WTC11 (cell line): ENCODE results near the gene ABCC3. TPM values are rescaled to one million over a fixed set of nuclear protein-coding genes. Genes with fewer than 3 reads are reported as not detected.

Experiments used
- ATAC-seq: fragments of 200-7000 bp; cut with Tn5 transposase; 2 replicates; pipeline ENCODE4 v1.10.0; 2021; ENCODE audit warnings: mild to moderate bottlenecking, moderate library complexity
- CTCF ChIA-PET: fragments of 300-600 bp; sonication (Branson Sonifier 250); formaldehyde crosslinking; loops from one replicate; lab custom pipeline; 2021; ENCODE audit warnings: antibody characterized with exemption; lab: Charles Lee
- POLR2A ChIA-PET: fragments of 350-600 bp; sonication (Branson Sonifier 250); formaldehyde crosslinking; loops from one replicate; lab custom pipeline; 2021; ENCODE audit warnings: antibody characterized with exemption; lab: Charles Lee
- DNase-seq: peaks from one replicate; pipeline ENCODE4 v3.0.0; 2021; ENCODE audit warnings: low spot score
- H3K27ac Mint-ChIP-seq: 2 replicates; pipeline ENCODE4 v1.8.0; 2021; ENCODE audit warnings: mixed read lengths
- H3K27me3 Mint-ChIP-seq: 2 replicates; pipeline ENCODE4 v1.8.0; 2021; ENCODE audit warnings: low read depth, mild to moderate bottlenecking, moderate library complexity, mixed read lengths
- H3K36me3 Mint-ChIP-seq: 2 replicates; pipeline ENCODE4 v1.8.0; 2021; ENCODE audit warnings: mixed read lengths
- H3K4me1 Mint-ChIP-seq: 2 replicates; pipeline ENCODE4 v1.8.0; 2022; ENCODE audit warnings: mixed read lengths
- H3K4me3 Mint-ChIP-seq: 2 replicates; pipeline ENCODE4 v1.8.0; 2021; ENCODE audit warnings: mild to moderate bottlenecking, moderate library complexity, mixed read lengths
- H3K9me3 Mint-ChIP-seq: 2 replicates; pipeline ENCODE4 v1.8.0; 2021; ENCODE audit warnings: mixed read lengths
- ATF1 ChIP-seq: sonication (generic); formaldehyde crosslinking; IDR thresholded peaks from 2 replicates; pipeline ENCODE4 v1.8.1; 2023; ENCODE audit warnings: mild to moderate bottlenecking, moderate library complexity, missing genetic modification reagents
- CREB1 ChIP-seq: sonication (generic); formaldehyde crosslinking; IDR thresholded peaks from 2 replicates; pipeline ENCODE4 v1.8.0; 2023; ENCODE audit warnings: mild to moderate bottlenecking, missing genetic modification reagents
- HMGA2 ChIP-seq: fragments of 250-450 bp; sonication (Bioruptor Pico); IDR thresholded peaks from 2 replicates; pipeline ENCODE4 v1.4.0; 2021; ENCODE audit warnings: mild to moderate bottlenecking, moderate library complexity
- IRF2 ChIP-seq: sonication (generic); formaldehyde crosslinking; IDR thresholded peaks from 2 replicates; pipeline ENCODE4 v1.8.0; 2022; ENCODE audit warnings: low read depth, missing genetic modification reagents, borderline replicate concordance
- MXD4 ChIP-seq: fragments of 250-450 bp; sonication (Bioruptor Pico); IDR thresholded peaks from 2 replicates; pipeline ENCODE4 v1.8.0; 2021; ENCODE audit warnings: mild to moderate bottlenecking, moderate library complexity, borderline replicate concordance
- MYBL2 ChIP-seq: sonication (generic); formaldehyde crosslinking; IDR thresholded peaks from 2 replicates; pipeline ENCODE4 v1.8.1; 2023; ENCODE audit warnings: mild to moderate bottlenecking, moderate library complexity, missing genetic modification reagents
- NFE2L1 ChIP-seq: sonication (generic); formaldehyde crosslinking; IDR thresholded peaks from 2 replicates; pipeline ENCODE4 v1.8.1; 2023; ENCODE audit warnings: missing genetic modification reagents
- RELA ChIP-seq: sonication (generic); formaldehyde crosslinking; IDR thresholded peaks from 2 replicates; pipeline ENCODE4 v1.8.1; 2022; ENCODE audit warnings: missing genetic modification reagents, mild to moderate bottlenecking, borderline replicate concordance
- TEAD4 ChIP-seq: sonication (generic); formaldehyde crosslinking; IDR thresholded peaks from 2 replicates; pipeline ENCODE4 v1.8.0; 2022; ENCODE audit warnings: mild to moderate bottlenecking, missing genetic modification reagents
- TP53 ChIP-seq: sonication (generic); formaldehyde crosslinking; IDR thresholded peaks from 2 replicates; pipeline ENCODE4 v1.8.1; 2023; ENCODE audit warnings: mild to moderate bottlenecking, missing genetic modification reagents
- ZBTB21 ChIP-seq: sonication (generic); formaldehyde crosslinking; IDR thresholded peaks from 2 replicates; pipeline ENCODE4 v1.8.1; 2023; ENCODE audit warnings: mild to moderate bottlenecking, missing genetic modification reagents, borderline replicate concordance
- total RNA-seq: library from RNA; stranded (reverse); gene quantifications from 3 replicates; pipeline ENCODE4 v1.2.3, GENCODE V29; 2021
- TF ChIP-seq, protein P1 (sequence below): sonication (generic); formaldehyde crosslinking; IDR thresholded peaks from 2 replicates; pipeline ENCODE4 v1.8.0; 2022; ENCODE audit warnings: mild to moderate bottlenecking, missing genetic modification reagents
- TF ChIP-seq, protein P2 (sequence below): sonication (generic); formaldehyde crosslinking; IDR thresholded peaks from 2 replicates; pipeline ENCODE4 v1.8.1; 2023; ENCODE audit warnings: mild to moderate bottlenecking, missing genetic modification reagents
- TF ChIP-seq, protein P3 (sequence below): sonication (generic); formaldehyde crosslinking; IDR thresholded peaks from 2 replicates; pipeline ENCODE4 v1.8.1; 2023; ENCODE audit warnings: mild to moderate bottlenecking, missing genetic modification reagents, moderate library complexity
- TF ChIP-seq, protein P4 (sequence below): fragments of 200-600 bp; IDR thresholded peaks from 2 replicates; pipeline ENCODE4 v1.8.0; 2022; ENCODE audit warnings: antibody characterized with exemption
- TF ChIP-seq, protein P5 (sequence below): fragments of 250-450 bp; sonication (Bioruptor Pico); IDR thresholded peaks from 2 replicates; pipeline ENCODE4 v1.9.0; 2021; ENCODE audit warnings: mild to moderate bottlenecking

Gene ABCC3
- total RNA-seq, 1 experiment from 2014 or later: 0.92 TPM

DNA sequence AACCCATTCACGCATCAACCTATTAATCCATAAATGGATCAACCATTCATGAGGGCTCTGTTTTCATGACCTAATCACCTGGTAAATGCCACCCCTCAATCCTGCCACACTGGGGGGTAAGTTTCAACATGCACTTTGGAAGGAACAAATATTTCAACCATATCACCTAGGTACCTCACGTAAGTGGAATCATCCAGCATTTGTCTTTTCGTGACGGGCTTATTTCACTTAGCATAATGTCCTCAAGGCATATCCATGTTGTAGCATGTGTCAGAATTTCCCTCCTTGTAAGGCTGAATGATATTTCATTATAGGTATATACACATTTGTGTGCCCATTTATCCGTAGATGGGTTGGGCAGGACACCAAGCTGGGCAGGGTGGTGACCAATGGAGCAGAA lies 37.4 kb downstream of the ABCC3 start (continued):
- TF ChIP-seq, protein P1, sequence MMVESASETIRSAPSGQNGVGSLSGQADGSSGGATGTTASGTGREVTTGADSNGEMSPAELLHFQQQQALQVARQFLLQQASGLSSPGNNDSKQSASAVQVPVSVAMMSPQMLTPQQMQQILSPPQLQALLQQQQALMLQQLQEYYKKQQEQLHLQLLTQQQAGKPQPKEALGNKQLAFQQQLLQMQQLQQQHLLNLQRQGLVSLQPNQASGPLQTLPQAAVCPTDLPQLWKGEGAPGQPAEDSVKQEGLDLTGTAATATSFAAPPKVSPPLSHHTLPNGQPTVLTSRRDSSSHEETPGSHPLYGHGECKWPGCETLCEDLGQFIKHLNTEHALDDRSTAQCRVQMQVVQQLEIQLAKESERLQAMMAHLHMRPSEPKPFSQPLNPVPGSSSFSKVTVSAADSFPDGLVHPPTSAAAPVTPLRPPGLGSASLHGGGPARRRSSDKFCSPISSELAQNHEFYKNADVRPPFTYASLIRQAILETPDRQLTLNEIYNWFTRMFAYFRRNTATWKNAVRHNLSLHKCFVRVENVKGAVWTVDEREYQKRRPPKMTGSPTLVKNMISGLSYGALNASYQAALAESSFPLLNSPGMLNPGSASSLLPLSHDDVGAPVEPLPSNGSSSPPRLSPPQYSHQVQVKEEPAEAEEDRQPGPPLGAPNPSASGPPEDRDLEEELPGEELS: no peak

DNA sequence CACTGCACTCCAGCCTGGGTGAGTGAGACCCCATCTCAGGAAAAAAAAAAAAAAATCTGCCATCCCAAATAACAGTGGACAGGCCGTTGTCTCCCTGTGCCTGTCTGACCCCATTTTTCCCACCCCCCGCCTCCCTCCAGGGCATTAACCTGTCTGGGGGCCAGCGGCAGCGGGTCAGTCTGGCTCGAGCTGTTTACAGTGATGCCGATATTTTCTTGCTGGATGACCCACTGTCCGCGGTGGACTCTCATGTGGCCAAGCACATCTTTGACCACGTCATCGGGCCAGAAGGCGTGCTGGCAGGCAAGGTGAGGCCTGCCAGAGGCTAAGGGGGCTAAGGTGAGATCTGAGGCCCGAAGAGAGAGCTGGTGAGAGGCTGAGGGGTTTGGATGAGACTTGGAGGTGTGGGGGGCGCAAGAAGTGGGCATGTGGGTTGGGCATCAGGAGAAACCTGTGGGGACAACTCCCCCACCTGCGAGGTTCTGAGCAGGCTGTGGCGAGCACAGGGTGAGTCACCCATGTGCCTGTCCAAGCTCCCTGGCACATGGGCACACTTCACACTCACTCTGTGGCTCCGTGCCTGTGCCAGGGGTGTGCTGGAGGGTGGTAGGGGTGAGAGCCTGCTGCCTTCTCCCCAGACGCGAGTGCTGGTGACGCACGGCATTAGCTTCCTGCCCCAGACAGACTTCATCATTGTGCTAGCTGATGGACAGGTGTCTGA lies 38.3 kb downstream of the ABCC3 start:
- ATAC-seq (no peak), DNase-seq (no peak)
- TF ChIP-seq IRF2 (CRISPR knock-in tag) (no peak), HMGA2 (CRISPR knock-in tag) (no peak), ATF1 (CRISPR knock-in tag) (no peak), NFE2L1 (CRISPR knock-in tag) (no peak), ZBTB21 (CRISPR knock-in tag) (no peak), MYBL2 (CRISPR knock-in tag) (no peak), TEAD4 (CRISPR knock-in tag) (no peak), CREB1 (CRISPR knock-in tag) (no peak), TP53 (CRISPR knock-in tag) (no peak), MXD4 (CRISPR knock-in tag) (no peak), RELA (CRISPR knock-in tag) (no peak)
- TF ChIP-seq, protein P2, sequence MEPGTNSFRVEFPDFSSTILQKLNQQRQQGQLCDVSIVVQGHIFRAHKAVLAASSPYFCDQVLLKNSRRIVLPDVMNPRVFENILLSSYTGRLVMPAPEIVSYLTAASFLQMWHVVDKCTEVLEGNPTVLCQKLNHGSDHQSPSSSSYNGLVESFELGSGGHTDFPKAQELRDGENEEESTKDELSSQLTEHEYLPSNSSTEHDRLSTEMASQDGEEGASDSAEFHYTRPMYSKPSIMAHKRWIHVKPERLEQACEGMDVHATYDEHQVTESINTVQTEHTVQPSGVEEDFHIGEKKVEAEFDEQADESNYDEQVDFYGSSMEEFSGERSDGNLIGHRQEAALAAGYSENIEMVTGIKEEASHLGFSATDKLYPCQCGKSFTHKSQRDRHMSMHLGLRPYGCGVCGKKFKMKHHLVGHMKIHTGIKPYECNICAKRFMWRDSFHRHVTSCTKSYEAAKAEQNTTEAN: no peak
- TF ChIP-seq, protein P3, sequence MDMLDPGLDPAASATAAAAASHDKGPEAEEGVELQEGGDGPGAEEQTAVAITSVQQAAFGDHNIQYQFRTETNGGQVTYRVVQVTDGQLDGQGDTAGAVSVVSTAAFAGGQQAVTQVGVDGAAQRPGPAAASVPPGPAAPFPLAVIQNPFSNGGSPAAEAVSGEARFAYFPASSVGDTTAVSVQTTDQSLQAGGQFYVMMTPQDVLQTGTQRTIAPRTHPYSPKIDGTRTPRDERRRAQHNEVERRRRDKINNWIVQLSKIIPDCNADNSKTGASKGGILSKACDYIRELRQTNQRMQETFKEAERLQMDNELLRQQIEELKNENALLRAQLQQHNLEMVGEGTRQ (CRISPR knock-in tag): no peak
- TF ChIP-seq, protein P4, sequence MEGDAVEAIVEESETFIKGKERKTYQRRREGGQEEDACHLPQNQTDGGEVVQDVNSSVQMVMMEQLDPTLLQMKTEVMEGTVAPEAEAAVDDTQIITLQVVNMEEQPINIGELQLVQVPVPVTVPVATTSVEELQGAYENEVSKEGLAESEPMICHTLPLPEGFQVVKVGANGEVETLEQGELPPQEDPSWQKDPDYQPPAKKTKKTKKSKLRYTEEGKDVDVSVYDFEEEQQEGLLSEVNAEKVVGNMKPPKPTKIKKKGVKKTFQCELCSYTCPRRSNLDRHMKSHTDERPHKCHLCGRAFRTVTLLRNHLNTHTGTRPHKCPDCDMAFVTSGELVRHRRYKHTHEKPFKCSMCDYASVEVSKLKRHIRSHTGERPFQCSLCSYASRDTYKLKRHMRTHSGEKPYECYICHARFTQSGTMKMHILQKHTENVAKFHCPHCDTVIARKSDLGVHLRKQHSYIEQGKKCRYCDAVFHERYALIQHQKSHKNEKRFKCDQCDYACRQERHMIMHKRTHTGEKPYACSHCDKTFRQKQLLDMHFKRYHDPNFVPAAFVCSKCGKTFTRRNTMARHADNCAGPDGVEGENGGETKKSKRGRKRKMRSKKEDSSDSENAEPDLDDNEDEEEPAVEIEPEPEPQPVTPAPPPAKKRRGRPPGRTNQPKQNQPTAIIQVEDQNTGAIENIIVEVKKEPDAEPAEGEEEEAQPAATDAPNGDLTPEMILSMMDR: no peak
- TF ChIP-seq, protein P5, sequence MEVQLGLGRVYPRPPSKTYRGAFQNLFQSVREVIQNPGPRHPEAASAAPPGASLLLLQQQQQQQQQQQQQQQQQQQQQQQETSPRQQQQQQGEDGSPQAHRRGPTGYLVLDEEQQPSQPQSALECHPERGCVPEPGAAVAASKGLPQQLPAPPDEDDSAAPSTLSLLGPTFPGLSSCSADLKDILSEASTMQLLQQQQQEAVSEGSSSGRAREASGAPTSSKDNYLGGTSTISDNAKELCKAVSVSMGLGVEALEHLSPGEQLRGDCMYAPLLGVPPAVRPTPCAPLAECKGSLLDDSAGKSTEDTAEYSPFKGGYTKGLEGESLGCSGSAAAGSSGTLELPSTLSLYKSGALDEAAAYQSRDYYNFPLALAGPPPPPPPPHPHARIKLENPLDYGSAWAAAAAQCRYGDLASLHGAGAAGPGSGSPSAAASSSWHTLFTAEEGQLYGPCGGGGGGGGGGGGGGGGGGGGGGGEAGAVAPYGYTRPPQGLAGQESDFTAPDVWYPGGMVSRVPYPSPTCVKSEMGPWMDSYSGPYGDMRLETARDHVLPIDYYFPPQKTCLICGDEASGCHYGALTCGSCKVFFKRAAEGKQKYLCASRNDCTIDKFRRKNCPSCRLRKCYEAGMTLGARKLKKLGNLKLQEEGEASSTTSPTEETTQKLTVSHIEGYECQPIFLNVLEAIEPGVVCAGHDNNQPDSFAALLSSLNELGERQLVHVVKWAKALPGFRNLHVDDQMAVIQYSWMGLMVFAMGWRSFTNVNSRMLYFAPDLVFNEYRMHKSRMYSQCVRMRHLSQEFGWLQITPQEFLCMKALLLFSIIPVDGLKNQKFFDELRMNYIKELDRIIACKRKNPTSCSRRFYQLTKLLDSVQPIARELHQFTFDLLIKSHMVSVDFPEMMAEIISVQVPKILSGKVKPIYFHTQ (CRISPR knock-in tag): no peak
- Mint-ChIP-seq H3K27ac (no peak overlapping the region), H3K36me3 (no peaks in the 10 kb centered on the region), H3K27me3 (no peaks in the 10 kb centered on the region; the same call in 1 of the 2 replicates), H3K9me3 (no peaks in the 10 kb centered on the region), H3K4me1 (peaks cover 11% of the 10 kb centered on the region), H3K4me3 (no peak overlapping the region)
- ChIA-PET CTCF (interaction anchor here (1.1 kb wide), 1 partner anchor 47 kb away, joined by 4 read pairs; no protein-coding TSS in a partner anchor), POLR2A (no interaction called here)
